Nucleus accumbens (tissue), 56 donors: ENCODE results near the gene HINT1.
A peak's percentile ranks its signal among the peaks of the same experiment; 100 is the strongest.
"Not testable (repeated sequence)": the region's sequence is repeated elsewhere in the genome, so short reads cannot be mapped to it uniquely, and the experiment has no call there.

Experiments used
- DNase-seq, 56 donors: peaks; one replicate each; lab custom pipeline; 2025; lab: John Stamatoyannopoulos, UW

HINT1 gene

GRCh38 chr5:131171276-131171810 lies 6.3 kb upstream of the HINT1 start:
- peak in 7 of 56 donors; percentile 1 to 38 (median 26) for DNase-seq

- peak; percentile 68 to 99 (median 96) for DNase-seq
Measured at GRCh38 chr5:131170540-131171275, 5.7 kb upstream of the HINT1 start, which contains the start of gene LYRM7. LYRM7 (plus strand) TSS chr5:131170944; CDS start chr5:131171021, 77 bp downstream.

DNA sequence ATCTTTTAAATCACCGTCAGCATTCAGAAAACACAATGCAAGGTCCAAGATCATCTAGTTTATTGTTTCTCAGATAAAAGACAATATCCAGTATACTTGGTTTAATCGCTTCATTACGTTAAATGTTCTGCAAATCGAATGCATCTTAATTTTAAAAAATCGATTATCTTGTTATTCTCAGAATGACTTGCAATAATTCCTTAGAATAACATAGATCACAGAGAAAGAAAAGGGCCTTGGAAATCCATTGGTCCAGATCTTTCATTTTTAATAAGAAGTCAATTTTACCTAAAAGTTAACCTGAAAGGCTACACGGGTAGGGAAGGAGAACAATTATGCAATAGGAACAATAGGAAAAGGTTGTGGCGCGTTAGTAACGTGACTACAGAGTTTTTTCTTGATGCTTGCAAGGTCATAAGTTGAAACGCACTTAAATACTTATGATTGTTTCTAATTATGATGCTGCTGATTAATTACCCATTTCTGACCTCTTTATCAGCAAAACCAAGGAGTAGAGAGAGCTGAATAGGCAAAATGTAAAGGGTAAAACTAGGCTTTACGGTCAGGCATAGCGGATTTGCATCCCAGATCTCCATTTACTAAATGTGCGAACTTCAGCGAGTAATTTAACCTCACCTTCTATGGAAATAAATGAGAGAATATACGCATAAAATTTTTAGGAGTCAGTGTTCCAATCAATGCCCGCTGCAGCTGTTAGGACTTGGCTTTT lies 4.9 kb upstream of the HINT1 start:
- DNase-seq, result no peak

GRCh38 chr5:131167615-131168014 lies 2.6 kb upstream of the HINT1 start:
- no peak for DNase-seq

- DNase-seq, result peak in 54 of 56 donors; percentile 6 to 85 (median 66)
Measured at GRCh38 chr5:131164191-131165118, 601 bp downstream of the HINT1 start.

GRCh38 chr5:131163276-131164119 lies 1.6 kb downstream of the HINT1 start:
- DNase-seq, result no peak

DNA sequence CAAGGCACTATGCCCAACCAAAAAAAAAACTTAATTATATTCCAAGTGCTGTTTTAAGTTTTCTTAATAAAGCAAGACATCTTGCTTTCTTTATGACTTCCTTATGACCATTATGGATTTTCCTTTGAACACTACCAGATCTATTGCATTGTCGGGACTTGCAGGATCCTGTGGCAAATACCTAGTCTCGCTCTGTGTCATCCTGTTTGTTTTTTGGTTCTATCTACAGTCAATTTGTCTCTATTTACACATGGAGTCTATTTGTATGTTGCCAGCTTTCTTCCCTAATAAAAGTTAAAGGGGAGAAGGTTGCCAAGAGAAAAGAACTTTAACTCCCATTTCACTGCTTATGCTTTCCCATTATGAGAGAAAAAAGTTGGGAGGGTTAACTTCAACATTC lies 4.9 kb downstream of the HINT1 start:
- DNase-seq, result no peak

DNA sequence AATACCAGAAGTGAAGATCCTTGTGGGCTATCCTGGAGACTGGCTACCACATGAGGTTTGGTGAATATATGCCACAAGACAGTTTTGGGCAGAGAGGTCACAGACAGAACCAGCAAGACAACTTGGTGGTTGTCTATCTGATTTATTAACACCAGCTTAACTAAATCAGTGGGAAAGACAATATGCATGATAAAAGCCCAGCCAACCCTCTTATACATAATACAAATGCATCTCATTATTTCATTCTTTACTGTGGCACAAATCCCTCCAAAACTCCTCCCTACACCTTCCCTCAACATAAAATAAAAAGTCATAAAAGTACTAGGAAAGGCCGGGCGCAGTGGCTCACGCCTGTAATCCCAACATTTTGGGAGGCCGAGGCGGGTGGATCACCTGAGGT lies 8.1 kb downstream of the HINT1 start:
- DNase-seq, result no peak

GRCh38 chr5:131156385-131156784 lies 8.7 kb downstream of the HINT1 start:
- no peak for DNase-seq

GRCh38 chr5:131151216-131151615 lies 13.8 kb downstream of the HINT1 start:
- no peak for DNase-seq

DNA sequence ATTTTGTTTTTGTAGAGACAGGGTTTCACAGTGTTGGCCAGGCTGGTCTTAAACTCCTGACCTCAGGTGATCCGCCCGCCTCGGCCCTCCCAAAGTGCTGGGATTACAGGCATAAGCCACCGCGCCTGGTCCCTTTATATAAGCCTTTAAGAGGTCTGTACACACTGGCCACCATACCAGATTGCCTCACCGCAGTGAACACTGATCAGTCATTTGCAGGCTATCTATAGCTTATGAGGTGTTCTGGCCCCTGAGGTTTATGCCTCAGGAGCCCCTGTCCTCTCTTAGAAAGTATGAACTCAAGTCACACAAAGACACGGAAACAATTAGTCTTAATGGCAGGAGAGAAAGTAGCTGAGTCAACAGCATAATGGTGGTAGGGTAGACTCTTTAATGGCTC lies 14.6 kb downstream of the HINT1 start:
- no peak for DNase-seq

- DNase-seq, result peak in 44 of 56 donors; percentile 3 to 68 (median 36)
Measured at GRCh38 chr5:131148835-131149234, 16.2 kb downstream of the HINT1 start.

- no peak for DNase-seq
Measured at GRCh38 chr5:131147258-131147657, 17.8 kb downstream of the HINT1 start.

DNA sequence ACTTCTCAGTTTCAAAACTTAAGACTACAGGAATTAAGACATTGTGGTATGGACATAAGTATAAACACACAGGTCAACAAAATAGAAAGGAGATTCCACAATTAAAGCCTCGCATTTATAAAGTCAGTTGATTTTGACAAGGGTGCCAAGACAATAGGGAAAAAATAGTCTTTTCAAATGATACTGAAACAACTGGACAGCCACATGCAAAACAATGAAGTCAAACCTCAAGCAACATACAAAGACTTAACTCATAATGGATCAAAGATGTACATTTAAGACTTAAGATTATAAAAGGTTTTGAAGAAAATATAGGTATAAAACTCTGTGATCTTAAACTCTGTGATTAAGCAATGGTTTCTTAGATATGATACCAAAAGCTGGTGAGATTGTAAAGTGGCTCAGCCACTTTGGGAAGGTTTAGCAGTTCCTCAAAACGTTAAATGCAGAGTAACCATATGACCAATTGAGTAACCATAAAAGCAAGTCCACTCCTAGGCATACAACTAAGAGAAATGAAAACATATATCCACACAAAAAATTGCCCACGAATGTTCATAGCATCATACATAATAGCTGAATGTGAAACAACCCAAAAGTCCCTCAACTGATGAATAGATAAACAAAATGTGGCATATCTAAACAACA lies 22.0 kb downstream of the HINT1 start:
- DNase-seq, result no peak

- DNase-seq, result no peak
Measured at GRCh38 chr5:131139321-131139720, 25.7 kb downstream of the HINT1 start.

DNA sequence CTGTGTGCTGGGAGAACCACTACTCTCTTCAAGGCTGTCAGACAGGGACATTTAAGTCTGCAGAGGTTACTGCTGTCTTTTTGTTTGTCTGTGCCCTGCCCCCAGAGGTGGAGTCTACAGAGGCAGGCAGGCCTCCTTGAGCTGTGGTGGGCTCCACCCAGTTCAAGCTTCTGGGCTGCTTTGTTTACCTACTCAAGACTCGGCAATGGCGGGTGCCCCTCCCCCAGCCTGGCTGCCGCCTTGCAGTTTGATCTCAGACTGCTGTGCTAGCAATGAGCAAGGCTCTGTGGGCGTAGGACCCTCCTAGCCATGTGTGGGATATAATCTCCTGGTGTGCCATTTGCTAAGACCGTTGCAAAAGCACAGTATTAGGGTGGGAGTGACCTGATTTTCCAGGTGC lies 26.6 kb downstream of the HINT1 start:
- not testable (repeated sequence) for DNase-seq

- not testable (repeated sequence) for DNase-seq
Measured at GRCh38 chr5:131133091-131133490, 32.0 kb downstream of the HINT1 start.

- DNase-seq, result no peak
Measured at GRCh38 chr5:131129306-131129705, 35.8 kb downstream of the HINT1 start.

DNA sequence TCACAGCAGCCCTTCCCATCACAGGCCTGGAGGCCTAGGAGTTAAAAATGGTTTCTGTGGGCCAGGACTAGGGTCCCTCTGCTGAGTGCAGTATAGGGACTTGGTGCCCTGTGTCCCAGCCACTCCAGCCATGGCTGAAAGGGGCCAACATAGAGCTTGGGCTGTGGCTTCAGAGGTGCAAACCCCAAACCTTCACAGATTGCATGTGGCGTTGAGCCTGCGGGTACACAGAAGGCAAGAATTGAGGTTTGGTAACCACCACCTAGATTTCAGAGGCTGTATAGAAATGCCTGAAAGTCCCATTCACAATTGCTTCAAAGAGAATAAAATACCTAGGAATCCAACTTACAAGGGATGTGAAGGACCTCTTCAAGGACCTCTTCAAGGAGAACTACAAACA lies 37.8 kb downstream of the HINT1 start:
- not testable (repeated sequence) for DNase-seq
